Measurements from ENCODE around the gene IGSF3. TPM values are rescaled to one million over a fixed set of nuclear protein-coding genes. Genes with fewer than 3 reads are reported as not detected.
"Not testable (repeated sequence)": the region's sequence is repeated elsewhere in the genome, so short reads cannot be mapped to it uniquely, and the experiment has no call there.

The IGSF3 gene
- total RNA-seq, 1 donor from 2014 or later, result 28.4 TPM

DNA sequence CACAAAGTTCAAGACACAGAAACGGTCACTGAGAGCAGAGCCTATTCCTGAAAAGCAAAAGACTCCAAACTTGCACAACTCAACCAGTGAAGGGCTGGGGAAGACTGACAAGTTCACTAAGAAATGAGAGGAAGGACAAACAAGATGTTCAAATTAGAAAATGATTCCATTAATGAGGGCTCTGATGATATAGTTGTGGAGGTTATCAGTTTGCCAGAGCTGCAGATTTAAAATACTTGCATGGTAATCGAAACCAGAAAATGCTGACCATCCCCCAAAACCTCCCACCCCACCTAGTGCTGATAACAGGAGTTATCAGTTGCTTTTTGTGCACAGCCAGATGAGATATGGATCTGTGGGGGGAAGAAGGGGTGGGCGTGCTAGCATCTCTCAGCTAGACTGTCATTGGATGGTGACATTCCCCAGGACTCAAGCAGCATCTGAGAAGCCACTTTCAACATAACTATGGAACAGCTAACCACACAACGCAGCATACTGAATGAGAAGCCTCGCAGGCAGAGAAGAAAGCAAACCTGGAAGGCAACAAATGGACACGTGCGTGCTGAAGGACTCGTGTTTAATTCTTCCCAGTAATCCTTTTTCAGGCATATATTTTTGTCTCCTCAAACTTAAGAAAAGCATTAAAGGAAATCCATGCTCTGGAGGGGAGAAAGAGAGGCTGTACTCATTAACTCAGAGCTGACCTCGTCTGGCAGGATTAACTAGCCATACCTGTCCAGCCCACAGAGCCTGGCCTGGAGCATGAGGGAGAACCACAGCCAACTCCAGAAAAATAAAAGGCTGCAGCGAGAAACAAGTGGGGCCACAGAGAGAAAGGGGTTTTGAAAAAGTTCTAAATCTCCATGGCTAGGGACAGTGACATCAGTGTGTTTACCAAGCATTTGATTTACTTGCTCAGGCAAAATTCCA is 35.3 kb downstream of the IGSF3 start:
- not testable (repeated sequence) for DNase-seq (ENCODE audit: low read depth in 2 of 2)

- DNase-seq (ENCODE audit: low read depth in 2 of 2), result not testable (repeated sequence)
These were observed 36.0 kb downstream of the IGSF3 start for GRCh38 chr1:116631554-116631953.

- not testable (repeated sequence) for DNase-seq (ENCODE audit: low read depth in 2 of 2)
These were observed 37.5 kb downstream of the IGSF3 start for GRCh38 chr1:116630057-116630456.

GRCh38 chr1:116629441-116629840 is 38.1 kb downstream of the IGSF3 start:
- DNase-seq (ENCODE audit: low read depth in 2 of 2), result not testable (repeated sequence)

- no peak for DNase-seq (ENCODE audit: low read depth in 2 of 2)
These were observed 39.1 kb downstream of the IGSF3 start for GRCh38 chr1:116628448-116628847.

GRCh38 chr1:116627357-116627756 is 40.2 kb downstream of the IGSF3 start:
- not testable (repeated sequence) for DNase-seq (ENCODE audit: low read depth in 2 of 2)

- DNase-seq (ENCODE audit: low read depth in 2 of 2), result not testable (repeated sequence)
These were observed 40.6 kb downstream of the IGSF3 start for GRCh38 chr1:116626915-116627314.

GRCh38 chr1:116625155-116625554 is 42.4 kb downstream of the IGSF3 start:
- DNase-seq (ENCODE audit: low read depth in 2 of 2), result not testable (repeated sequence)

GRCh38 chr1:116624040-116624439 is 43.5 kb downstream of the IGSF3 start:
- no peak for DNase-seq (ENCODE audit: low read depth in 2 of 2)

- DNase-seq (ENCODE audit: low read depth in 2 of 2), result not testable (repeated sequence)
These were observed 45.0 kb downstream of the IGSF3 start for GRCh38 chr1:116622496-116622895.

GRCh38 chr1:116621756-116622155 is 45.8 kb downstream of the IGSF3 start:
- DNase-seq (ENCODE audit: low read depth in 2 of 2), result not testable (repeated sequence)

- DNase-seq (ENCODE audit: low read depth in 2 of 2), result not testable (repeated sequence)
These were observed 47.1 kb downstream of the IGSF3 start for GRCh38 chr1:116620392-116620791.

- not testable (repeated sequence) for DNase-seq (ENCODE audit: low read depth in 2 of 2)
These were observed 48.4 kb downstream of the IGSF3 start for GRCh38 chr1:116619106-116619505.

DNA sequence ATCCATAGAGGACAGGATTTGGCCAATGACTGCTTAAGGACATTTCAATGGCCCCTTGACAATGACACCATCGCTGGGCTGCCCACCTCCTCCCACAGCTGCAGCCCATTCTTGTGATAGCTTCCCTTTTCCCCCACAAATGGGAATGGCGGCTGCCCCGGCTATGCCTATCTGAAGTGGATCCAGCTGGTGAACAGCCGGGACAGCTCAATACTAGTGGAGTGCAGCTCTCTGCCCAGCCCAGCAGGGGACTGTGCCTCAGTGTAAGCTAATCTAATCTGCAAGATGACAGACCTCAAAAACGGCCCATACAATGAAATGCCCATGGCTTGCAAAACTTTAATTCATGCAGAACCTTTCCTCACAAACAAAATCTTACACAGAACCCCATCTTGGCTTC is 49.7 kb downstream of the IGSF3 start:
- not testable (repeated sequence) for DNase-seq (ENCODE audit: low read depth in 2 of 2)

GRCh38 chr1:116613825-116614224 is 53.7 kb downstream of the IGSF3 start:
- not testable (repeated sequence) for DNase-seq (ENCODE audit: low read depth in 2 of 2)

- DNase-seq (ENCODE audit: low read depth in 2 of 2), result not testable (repeated sequence)
These were observed 57.6 kb downstream of the IGSF3 start for GRCh38 chr1:116609801-116610371.

DNA sequence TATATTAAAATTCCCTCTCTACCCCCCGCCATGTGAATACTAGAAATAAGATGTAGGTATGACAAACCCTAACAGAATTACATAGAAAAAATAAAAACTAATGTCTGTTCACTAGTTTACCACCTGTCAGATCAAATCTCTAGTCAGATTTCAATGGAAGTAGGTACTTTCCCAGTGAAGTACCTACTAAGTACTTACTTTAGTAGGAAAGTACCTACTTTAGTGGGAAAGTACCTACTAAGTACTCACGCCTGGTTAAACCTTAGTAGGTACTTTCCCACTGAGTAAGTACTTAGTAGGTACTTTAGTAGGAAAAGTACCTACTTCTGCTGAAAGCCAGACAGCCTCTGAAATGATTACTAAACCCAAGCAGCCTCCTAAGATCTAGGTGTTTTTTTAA is 58.7 kb downstream of the IGSF3 start:
- DNase-seq (ENCODE audit: low read depth in 2 of 2), result not testable (repeated sequence)

DNA sequence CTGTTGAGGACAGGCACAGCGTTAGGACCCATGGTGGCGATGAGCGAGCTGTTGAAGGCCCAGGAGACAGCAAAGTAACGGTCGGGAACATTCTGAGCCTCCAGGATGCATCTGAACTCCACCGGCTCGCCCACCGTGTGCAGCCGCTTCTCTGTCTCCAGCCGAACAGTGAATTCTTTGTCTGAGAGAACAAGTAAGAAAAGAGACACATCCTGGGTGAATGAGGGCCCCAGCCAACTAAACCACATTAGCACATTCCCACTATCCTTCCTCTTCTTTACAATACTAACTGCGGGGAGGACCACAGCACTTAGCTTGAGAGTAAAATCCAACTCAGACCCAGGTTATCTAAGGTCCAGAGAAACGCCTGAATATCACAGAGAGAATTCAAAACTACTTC is 59.4 kb downstream of the IGSF3 start:
- DNase-seq (ENCODE audit: low read depth in 2 of 2), result not testable (repeated sequence)

DNA sequence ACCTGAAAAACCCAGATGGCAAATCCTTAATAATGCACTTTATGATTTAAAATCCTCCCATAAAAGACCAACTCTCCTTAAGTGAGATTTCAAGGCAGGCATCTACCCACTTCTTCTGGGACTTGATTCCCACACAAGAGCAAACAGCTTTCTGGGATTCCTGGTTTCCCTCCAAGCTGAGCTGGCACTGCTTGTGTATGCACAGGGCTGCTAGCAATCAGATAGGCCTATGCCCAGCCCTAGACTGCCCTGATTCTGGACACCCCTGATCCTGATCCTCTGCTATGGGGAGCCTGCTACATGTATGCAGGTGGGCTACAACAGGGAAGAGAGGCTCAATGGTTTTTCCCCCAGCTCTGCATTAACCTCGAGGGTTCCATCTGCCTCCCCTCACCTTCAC is 60.1 kb downstream of the IGSF3 start:
- not testable (repeated sequence) for DNase-seq (ENCODE audit: low read depth in 2 of 2)

- DNase-seq (ENCODE audit: low read depth in 2 of 2), result not testable (repeated sequence)
These were observed 61.5 kb downstream of the IGSF3 start for GRCh38 chr1:116606067-116606466.

DNA sequence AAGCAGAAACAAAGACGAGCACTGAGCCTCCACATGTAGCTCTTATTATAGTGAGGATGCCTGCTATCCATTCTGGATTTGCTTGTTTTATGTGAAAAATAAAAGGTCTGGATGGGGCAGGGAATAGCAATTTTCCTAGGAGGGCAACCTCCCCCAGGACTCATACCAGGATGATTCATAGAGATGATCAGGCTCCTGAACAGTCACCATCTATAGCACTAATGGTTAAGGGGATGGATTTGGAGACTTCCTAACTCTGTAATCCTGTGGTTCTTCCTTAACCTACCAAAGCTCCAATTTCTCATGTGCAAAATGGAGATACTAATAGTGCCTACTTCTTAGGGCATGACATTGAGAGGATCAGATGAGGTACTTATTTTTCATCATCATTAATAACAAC is 62.2 kb downstream of the IGSF3 start:
- DNase-seq (ENCODE audit: low read depth in 2 of 2), result no peak

DNA sequence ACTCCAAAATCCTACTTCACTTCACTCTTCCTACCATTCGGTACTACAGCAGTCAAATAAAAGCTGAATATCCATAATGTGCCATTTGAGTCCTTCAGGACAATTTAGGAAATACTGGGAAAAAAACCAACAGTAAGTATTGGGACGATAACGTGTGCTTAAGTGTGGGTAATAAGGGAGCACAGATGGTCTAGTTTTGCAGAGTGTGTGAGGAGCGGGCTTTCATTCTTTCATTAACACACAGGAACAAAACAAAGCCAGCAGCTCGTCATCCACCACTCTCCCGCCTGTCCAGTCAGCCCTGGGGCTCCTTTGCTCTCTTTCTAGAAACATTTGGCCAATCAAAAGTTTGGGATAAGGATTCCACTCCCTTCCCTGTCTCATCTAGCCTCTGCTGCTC is 63.1 kb downstream of the IGSF3 start:
- DNase-seq (ENCODE audit: low read depth in 2 of 2), result not testable (repeated sequence)

DNA sequence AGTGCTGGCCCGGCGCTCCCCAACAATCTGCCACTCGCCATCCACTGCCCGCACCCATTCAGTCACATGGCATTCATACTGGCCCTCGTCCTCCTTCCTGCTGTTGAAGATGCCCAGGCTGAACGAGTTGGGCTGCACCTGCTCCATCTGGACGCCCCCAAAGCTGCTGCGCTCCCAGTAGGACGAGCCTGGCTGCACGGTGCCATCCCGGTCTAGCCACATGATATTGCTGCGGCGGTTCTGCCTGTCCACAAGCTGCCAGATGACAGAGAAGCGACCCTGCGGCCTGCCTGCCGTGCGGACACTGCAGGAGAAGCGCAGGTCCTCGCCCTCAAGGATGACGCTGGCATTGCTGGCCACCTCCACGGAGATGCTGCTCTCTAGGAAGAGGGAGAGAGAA is 63.9 kb downstream of the IGSF3 start:
- not testable (repeated sequence) for DNase-seq (ENCODE audit: low read depth in 2 of 2)
